IPS DF 4.7 (cell line): Measurements from ENCODE around the gene PER3.
"Not testable (repeated sequence)": the region's sequence is repeated elsewhere in the genome, so short reads cannot be mapped to it uniquely, and the experiment has no call there.

ENCODE experiments used
- DNase-seq: peaks from one replicate; pipeline ENCODE4 v3.0.0-alpha.2; 2013; ENCODE audit warnings: low spot score; ENCODE audit errors: extremely low read depth

The PER3 gene

DNA sequence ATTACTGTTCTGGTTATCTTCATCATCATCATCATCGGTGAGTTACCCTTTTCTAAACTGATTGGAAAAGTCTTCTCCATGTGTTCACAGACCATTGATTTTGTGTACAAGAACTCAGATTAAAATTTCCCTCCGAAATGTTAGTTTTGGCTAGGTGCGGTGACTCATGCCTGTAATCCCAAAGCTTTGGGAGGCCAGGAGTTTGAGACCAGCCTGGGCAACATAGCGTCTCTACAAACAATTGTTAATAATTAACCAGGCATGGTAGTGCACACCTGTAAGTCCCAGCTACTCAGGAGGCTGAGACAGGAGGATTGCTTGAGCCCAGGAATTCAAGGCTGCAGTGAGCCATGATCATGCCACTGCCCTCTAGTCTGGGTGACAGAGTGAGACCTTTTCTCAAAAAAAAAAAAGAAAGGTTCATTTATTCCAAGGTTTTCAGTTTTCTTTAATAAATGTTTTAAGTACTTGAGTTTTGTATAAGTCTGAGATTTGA, 5.9 kb upstream of the PER3 start:
- no peak for DNase-seq

DNA sequence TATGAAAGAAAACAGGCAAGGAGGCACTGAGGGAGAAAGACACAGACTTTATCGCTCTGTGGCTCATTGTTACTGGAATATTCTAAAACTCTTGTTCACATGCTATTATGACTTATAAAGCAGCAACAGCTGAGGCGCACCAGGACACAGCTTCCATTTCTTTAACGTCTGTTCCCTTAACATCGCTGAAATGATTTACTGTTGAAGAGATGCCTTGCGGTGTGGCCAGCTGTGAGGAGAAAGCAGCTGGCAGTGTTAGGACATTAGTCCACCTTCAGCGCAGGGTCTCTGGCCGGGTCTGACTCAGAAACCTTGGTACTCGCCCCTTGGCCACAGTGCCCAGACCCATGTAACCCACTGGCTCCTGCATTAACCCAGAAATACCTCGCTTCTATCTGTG, 3.1 kb upstream of the PER3 start:
- DNase-seq = no peak

DNA sequence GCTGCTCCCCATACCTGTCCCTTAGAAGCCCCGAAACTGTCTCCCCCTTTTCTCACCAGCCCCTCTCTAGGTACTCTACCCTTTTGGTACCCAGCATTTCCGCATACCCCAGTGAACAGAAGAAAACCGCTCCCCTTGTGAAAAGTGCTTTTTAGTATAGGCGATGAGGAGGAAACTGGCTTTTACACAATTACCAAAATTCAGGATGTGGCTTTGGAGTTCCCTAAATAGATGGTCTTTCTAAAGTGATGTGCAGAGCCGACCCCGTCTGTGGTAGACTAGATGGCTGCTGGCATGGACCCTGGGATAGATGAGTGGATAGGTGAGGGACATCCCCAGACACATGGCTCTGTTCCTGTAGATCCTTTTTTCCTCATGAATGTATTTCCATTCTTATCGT, 2.6 kb upstream of the PER3 start:
- DNase-seq = no peak

DNA sequence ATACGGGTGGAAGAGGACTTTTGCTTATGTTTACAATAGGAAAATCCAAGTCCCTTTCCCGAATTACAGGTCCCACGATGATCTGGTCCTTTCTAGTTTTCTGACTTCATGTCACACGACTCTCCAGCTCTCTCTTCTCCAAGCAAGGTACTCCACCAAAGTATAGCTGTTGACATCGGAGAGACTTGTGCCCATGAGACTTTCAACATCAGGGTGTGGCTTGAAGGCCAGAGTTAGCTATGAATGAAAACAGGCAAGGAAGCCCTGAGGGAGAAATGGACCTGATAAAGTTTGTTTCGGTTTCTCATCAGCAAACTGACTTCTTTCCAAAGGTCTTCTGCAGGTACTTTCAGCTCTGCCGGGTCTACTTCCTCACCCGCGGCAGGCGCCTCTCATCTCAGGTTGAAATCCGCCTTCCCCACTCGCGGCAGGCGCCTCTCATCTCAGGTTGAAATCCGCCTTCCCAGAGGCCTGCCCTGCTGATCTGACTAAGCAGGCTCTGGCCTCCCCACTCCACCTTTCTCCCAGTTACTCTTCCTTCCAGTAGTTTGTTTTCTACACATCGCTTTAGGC, 2.1 kb upstream of the PER3 start:
- DNase-seq = no peak

DNA sequence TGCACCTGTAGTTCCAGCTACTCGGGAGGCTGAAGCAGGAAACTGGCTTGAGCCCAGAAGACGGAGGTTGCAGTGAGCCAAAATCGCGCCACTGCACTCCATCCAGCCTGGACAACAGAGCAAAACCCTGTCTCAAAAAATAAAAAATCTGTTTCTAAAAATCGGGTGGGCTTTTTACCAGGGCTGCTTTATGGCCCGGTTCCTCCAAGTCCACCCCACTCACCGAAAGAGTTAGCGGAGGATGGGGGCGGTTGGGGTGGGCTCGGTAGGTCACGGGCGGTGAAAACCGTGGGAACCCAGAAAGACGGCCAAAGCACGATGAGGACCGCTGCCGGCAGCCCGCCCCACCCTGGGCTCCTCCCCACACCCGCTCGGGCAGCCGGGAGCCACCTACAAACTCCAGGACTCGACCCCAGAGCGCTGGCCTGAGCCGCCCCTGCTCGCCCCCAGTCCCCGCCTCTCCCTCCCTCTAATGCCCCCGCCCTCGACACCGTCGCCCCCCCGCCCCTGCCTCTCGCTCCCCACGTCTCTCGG, 846 bp upstream of the PER3 start:
- no peak for DNase-seq

DNA sequence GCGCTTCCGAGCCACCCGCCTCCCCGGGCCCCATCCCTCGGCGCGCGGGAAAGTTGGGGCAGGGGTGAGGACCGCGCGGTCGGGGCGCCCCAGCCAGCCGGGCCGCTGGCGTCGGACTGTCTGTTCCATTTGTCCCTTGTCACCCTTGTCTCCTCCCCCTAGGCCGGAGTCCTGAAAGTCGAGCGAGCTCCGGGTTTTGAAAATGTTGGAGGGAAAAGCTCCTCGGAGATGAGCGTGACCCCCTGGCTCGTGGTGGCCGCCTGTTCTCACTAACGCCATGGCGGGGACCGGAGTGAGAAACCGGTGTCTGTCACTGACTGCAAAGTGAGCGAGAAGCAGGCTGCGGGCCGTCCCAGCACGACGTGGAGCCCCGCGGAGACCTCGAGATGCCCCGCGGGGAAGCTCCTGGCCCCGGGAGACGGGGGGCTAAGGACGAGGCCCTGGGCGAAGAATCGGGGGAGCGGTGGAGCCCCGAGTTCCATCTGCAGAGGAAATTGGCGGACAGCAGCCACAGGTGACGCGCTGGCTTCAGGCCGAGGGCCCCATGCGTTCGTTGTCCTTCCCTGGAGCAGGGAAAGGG, 491 bp downstream of the PER3 start:
- no peak for DNase-seq

DNA sequence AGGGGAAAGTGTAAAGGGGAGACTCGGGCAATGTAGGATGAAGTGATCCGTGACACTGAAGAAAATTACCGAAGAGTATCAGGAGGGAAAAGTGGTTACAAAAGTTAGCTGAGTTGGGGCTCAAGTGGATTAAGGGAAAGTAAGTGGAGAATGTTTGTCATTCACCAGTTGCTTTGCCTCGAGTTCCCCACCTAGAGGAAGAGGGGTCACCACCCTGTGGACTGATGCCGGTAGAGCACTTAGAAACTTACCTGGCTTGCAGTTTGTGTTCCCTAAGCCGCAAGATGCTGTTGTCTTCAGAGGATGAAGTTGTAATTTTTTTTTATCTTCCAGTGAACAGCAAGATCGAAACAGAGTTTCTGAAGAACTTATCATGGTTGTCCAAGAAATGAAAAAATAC, 1.0 kb downstream of the PER3 start:
- no peak for DNase-seq

DNA sequence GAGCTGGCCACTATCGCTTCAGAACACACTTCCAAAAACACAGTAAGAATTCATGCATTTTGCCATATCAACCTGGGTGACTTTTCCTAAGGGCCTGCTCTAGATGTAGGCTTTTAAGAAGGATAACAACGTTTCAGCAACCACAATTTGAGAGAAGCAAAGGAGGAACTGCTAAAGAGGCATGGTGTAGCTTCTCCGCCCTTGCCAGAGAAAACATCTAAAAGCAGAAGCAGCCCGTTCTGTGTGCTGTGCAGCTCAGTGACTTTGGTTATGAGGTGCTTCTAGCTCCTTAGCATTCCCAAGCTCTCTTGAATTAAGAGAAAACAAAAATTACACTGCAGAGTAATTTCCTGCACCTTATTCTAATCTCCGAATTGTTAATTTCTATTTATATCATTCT, 2.7 kb downstream of the PER3 start:
- no peak for DNase-seq

DNA sequence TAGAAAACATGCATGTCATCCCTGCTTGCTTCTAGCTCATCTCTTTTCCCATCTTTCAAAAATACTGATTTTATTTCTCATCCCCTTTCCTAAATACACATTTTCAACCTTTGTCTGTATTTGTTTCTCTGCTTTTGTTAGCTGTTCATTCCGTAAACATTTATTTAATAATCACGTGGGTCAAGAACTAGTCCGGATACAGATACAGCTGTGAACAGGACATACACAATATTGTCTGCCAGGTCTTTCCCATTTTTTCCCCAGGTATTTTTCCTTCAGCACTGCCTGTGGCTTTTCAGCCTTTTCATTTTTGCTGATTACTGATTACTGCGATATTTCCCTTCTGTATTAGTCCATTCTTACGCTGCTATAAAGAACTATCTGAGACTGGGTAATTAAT, 5.7 kb downstream of the PER3 start:
- no peak for DNase-seq

DNA sequence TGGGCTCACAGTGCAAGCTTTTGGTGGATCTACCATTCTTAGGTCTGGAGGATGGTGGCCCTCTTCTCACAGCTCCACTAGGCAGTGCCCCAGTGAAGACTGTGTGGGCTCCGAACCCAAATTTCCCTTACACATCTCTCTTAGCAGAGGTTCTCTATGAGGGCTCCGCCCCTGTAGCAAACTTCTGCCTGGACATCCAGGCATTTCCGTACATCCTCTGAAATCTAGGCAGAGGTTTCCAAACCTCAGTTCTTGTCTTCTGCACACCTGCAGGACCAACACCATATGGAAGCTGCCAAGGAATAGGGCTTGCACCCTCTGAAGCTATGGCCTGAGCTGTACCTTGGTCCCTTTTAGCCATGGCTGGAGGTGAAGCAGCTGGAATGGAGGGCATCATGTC, 6.9 kb downstream of the PER3 start:
- not testable (repeated sequence) for DNase-seq

DNA sequence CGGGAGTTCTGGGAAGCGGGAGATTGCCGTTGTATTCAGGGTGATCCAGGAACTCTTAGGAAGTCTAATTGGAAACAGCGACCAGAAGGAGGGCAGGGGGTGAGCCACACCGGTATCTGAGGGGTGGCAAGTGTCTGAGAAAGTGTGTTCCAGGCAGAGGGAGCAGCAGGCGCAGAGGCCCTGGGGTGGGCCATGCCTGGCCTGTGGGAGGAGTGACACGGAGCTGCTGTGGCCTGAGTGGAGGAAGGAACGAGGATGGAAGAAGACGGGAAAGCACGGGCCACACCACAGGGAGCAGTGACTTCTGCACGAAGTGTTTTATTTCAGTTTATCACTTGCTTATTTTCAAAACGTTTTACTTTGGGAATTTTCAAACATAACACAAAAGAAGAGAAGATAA, 11.3 kb downstream of the PER3 start:
- no peak for DNase-seq

DNA sequence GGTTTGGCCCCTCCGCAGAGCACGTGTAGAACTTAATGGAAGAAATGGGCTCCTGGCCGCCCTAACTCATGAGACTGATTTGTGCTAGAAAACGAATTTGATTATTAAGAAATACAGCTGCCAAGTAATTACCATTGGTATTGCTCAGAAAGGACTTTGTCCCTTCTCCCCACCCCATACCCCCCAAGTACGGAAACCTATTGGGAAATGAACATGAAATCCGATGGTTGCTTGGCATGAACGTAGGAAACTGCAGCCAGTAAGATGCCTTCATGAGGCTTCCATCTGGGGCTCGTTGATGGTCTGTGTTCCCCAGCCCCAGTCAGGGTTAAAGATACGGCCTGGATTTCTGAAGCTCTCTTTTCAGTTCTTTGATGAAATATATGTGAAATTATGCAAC, 21.4 kb downstream of the PER3 start:
- DNase-seq = no peak

DNA sequence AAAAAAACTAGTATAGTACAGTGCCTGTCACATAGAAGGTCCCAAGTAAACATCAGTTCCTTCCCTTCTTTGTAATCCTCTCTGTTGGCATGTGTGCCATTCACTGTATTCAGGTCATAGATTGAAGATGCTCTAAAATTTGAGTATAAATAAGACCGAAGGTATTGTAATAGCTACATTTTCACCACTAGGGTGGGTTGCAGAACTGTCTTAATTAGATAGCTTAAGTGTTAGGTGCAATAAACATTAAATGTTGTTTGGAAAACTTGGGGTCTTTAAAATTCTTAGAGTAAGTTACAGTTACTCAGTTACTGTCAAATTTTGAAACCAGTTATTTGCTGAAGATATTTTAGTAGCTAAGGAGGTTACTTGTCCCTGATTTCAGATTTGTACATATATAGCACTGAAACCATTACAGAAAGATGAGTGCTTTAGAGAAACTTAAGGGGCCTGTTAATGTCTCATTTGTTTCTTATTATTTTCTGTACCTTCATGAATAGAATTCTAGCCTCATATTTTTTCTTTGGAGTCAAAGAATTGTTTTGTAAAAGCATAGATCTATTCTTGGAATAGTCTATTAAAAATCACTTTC, 24.3 kb downstream of the PER3 start:
- DNase-seq = no peak

DNA sequence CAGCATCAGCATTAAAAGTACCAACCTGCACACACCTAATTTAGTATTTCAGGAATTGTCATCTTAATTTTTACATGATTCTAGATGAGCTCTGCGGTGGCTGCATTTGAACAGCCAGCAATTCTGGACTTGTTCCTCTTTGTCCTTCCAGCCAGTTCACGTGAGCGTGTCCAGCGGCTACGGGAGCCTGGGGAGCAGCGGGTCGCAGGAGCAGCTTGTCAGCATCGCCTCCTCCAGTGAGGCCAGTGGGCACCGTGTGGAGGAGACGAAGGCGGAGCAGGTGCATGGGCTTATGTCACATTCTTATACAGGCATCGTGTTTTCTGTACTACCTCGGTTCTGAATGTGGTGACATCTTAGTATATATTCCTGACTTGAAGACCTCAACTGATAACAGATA, 25.7 kb downstream of the PER3 start:
- DNase-seq = no peak

DNA sequence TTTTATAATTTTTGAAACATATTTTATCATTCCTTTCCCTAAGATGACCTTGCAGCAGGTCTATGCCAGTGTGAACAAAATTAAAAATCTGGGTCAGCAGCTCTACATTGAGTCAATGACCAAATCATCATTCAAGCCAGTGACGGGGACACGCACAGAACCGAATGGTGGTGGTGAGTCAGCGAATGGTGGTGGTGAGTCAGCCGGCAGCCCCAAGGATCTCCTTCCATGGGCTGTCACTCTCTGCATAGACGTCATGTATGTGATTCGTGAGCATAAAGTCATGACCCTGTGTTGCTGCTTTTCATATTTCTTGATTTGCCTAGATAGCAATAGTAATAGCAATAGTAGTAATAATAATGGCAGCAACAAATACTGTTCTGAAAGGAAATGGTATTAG, 26.3 kb downstream of the PER3 start:
- no peak for DNase-seq

DNA sequence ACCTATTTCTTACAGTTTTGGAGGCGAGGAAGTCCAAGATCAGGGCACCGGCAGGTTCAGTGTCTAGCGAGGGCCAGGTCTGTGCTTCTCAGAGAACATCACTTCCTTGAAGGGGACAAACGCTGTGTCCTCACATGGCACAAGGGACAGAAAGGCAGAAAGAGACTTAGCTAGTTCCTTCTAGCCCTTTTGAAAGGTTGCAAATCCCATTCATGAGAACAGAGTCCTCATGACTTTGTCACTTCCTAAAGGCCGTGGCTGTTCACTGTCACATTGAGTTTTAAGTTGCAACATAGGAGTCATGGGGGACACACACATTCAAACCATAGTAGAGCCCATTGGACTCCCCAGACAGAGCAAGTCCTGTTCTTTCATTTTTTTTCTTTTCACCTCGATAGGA, 27.4 kb downstream of the PER3 start:
- DNase-seq = no peak

DNA sequence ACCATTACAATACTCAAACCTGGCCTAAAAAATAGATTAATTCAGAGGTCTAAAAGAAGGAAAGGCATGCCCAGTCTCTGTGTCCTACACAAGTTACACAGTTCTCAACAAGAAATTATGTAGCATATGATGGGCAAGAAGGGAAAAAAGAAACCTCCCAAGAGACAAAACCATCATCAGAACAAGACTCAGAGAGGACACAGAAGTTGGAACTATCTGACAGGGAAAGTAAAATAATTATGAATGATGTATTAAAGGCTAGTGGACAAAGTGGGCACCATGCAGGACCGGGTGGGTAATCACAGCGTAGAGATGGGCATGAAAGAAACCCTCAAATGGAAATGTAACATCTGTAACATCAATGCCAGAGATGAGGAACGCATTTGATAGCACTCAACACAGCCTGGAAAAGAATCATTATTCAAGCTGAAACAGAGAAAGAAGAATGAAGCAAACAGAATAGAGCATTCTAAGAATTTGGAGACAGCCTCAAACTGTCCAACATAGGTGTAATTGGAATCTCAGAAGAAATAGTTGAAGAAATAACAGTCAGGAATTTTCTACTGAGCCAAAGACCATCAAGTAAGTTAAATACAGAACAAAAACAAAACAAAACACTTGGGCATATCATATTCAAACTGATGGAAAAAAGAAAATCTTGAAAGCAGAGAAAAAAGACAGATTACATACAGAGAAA, 29.7 kb downstream of the PER3 start:
- DNase-seq = no peak

DNA sequence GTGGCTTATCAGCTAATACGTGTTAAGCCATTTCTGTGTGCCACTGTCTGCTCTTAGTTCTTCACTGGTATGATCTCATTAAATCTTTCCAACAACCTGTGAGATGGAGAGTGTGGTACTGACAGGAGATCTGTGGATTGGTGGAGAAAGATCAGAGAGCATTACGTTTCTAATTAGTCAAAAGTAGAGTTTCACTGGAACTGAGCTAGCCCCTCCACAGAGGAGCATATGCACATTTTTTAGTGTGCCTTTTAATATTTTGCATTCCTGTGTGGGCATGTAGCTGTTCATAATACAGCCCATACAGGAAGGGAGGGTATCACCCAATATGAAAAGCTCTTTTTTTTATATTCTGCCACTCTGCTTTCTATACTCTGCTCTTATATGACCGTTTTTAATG, 37.2 kb downstream of the PER3 start:
- DNase-seq = no peak

DNA sequence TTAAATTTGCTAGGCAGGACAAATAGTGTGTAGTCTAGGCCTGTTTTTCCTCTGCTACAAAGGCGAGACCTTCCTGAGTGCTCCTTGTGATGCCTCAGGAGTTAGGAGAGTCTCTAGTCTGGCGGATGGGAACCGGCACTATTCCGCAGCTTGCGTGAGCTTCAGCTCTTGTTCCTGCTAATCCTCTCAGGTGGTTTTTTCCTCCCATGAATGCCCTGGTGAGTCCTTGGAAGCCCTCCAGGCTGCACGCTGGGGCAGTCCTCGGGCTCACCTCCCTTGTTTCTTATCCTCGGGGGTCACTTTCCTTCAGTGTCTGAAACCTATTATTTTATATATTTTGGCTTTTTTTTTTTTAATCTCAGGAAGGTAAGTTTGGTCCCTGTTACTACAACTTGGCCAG, 40.6 kb downstream of the PER3 start:
- DNase-seq = no peak

DNA sequence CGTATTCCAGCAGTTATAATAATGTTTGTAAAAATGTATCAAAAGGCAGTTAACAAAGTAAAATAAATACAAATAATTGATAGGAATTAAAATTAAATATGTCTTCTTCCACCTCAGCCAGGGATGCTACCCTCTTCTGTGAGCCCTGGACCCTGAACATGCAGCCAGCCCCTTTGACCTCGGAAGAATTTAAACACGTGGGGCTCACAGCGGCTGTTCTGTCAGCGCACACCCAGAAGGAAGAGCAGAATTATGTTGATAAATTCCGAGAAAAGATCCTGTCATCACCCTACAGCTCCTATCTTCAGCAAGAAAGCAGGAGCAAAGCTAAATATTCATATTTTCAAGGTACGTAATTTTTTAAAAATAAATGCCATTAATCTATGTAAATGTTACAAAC, 42.3 kb downstream of the PER3 start:
- DNase-seq = no peak

DNA sequence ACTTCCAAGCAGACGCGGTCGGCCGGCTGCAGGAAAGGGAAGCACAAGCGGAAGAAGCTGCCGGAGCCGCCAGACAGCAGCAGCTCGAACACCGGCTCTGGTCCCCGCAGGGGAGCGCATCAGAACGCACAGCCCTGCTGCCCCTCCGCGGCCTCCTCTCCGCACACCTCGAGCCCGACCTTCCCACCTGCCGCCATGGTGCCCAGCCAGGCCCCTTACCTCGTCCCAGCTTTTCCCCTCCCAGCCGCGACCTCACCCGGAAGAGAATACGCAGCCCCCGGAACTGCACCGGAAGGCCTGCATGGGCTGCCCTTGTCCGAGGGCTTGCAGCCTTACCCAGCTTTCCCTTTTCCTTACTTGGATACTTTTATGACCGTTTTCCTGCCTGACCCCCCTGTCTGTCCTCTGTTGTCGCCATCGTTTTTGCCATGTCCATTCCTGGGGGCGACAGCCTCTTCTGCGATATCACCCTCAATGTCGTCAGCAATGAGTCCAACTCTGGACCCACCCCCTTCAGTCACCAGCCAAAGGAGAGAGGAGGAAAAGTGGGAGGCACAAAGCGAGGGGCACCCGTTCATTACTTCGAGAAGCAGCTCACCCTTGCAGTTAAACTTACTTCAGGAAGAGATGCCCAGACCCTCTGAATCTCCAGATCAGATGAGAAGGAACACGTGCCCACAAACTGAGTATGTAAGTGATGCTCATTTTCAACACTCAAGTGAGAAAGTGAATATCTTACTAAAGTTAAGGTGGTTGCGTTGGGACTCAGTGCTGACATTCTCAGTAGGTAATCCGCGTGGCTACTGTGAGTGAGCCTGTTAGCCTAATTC, 43.2 kb downstream of the PER3 start:
- no peak for DNase-seq

DNA sequence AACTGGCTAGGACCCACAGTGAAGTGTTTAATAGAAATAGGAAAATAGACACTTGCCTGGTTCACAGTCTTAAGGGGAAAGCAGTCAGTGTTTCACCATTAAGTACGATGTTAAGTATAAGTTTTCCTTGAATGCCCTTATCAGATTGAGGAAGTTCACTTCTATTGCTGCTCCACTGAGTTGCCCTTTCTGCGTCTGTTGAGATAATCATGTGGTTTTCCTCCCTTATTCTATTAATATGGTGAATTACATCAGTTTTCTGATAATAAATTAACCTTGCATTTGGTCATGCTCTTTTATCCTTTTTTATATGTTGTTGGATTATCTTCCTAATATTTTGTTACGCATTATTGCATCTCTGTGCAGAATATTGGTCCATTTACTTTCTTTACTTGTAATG, 47.4 kb downstream of the PER3 start:
- no peak for DNase-seq
